ENCODE results near the gene ELL2.
A peak's percentile ranks its signal among the peaks of the same experiment; 100 is the strongest.

Gene ELL2

GRCh38 chr5:95976606-95977005, 15.0 kb upstream of the ELL2 start:
- DNase-seq, result no peak

- DNase-seq, result no peak
These were observed 14.1 kb upstream of the ELL2 start for GRCh38 chr5:95975703-95976102.

GRCh38 chr5:95973793-95974325, 12.2 kb upstream of the ELL2 start:
- DNase-seq, result peak; percentile 5

- no peak for DNase-seq
These were observed 10.5 kb upstream of the ELL2 start for GRCh38 chr5:95972196-95972595.

GRCh38 chr5:95970359-95970704, 8.7 kb upstream of the ELL2 start:
- no peak for DNase-seq

GRCh38 chr5:95969651-95970358, 8.2 kb upstream of the ELL2 start:
- no peak for DNase-seq

- no peak for DNase-seq
These were observed 7.4 kb upstream of the ELL2 start for GRCh38 chr5:95969055-95969454.

- DNase-seq, result no peak
These were observed 5.6 kb upstream of the ELL2 start for GRCh38 chr5:95967236-95967635.

GRCh38 chr5:95966005-95966404, 4.4 kb upstream of the ELL2 start:
- DNase-seq, result no peak

- DNase-seq, result no peak
These were observed 2.2 kb upstream of the ELL2 start for GRCh38 chr5:95963650-95964410.

GRCh38 chr5:95962785-95963184, 1.1 kb upstream of the ELL2 start:
- no peak for DNase-seq

GRCh38 chr5:95962475-95962773, 773 bp upstream of the ELL2 start:
- no peak for DNase-seq

- DNase-seq, result peak; percentile 64
These were observed 709 bp downstream of the ELL2 start for GRCh38 chr5:95960667-95961616.

- DNase-seq, result no peak
These were observed 1.6 kb downstream of the ELL2 start for GRCh38 chr5:95959888-95960666.

- DNase-seq, result no peak
These were observed 2.4 kb downstream of the ELL2 start for GRCh38 chr5:95959051-95959887.

GRCh38 chr5:95958310-95959014, 3.2 kb downstream of the ELL2 start:
- DNase-seq, result no peak

- DNase-seq, result no peak
These were observed 4.0 kb downstream of the ELL2 start for GRCh38 chr5:95957561-95958203.

- no peak for DNase-seq
These were observed 4.8 kb downstream of the ELL2 start for GRCh38 chr5:95956900-95957293.

GRCh38 chr5:95956021-95956899, 5.4 kb downstream of the ELL2 start:
- DNase-seq, result no peak
